Measurements from ENCODE around the gene TM9SF1. TPM values are rescaled to one million over a fixed set of nuclear protein-coding genes. Genes with fewer than 3 reads are reported as not detected.
A peak's percentile ranks its signal among the peaks of the same experiment; 100 is the strongest.

The TM9SF1 gene
- total RNA-seq, 2 experiments from 2014 or later: 12.9 to 13.0 TPM

- Histone ChIP-seq H3K4me1 (ENCODE audit: insufficient read depth, low read length) (peaks cover 29% of the 10 kb centered on the region), H3K27me3 (ENCODE audit: control insufficient read depth in 1 of 2, insufficient read depth in 2 of 2, low read length in 2 of 2) (no peaks in the 10 kb centered on the region), H3K9me3 (ENCODE audit: control insufficient read depth in 1 of 2, insufficient read depth in 1 of 2, low read length in 2 of 2) (no peaks in the 10 kb centered on the region), H3K36me3 (ENCODE audit: insufficient read depth, low read length) (peaks cover 42% of the 10 kb centered on the region), H3K27ac (ENCODE audit: low read depth in 1 of 2, low read length in 2 of 2) (peak overlapping the region; percentile 81 to 95), H3K4me3 (ENCODE audit: low read length) (peak overlapping the region; percentile 98)
- Mint-ChIP-seq H3K27me3 (no peaks in the 10 kb centered on the region), H3K9me3 (no peaks in the 10 kb centered on the region), H3K36me3 (ENCODE audit: low read depth) (peaks cover 72% of the 10 kb centered on the region), H3K27ac (peak overlapping the region; percentile 93), H3K4me1 (ENCODE audit: low read depth) (peaks cover 66% of the 10 kb centered on the region), H3K4me3 (peak overlapping the region; percentile 96)
- ChIA-PET POLR2A (interaction anchor here (0.8 to 2.6 kb wide), 5 partner anchors 11 to 96 kb away, joined by 4 to 40 read pairs (median 5); partner anchors contain the start of genes CHMP4A, MDP1, PSME1 and TINF2), CTCF (interaction anchor here (0.7 to 1.5 kb wide), 3 partner anchors 11 to 123 kb away, joined by 3 to 6 read pairs (median 3); partner anchors contain the start of gene TINF2)
- no peak for TF ChIP-seq CTCF (IDR thresholded peaks at IDR 0.05)
- intact Hi-C loops (cut with DNase I, micrococcal nuclease): loop anchor here (1.0 to 5.0 kb wide), 10 partner anchors 11 to 211 kb away; partner anchors contain the start of genes PSME2 (in 2 of the 2), RABGGTA (in 2 of the 2), RNF31 (in 2 of the 2) and TINF2 (in 2 of the 2)
- DNase-seq: peak in 6 of 14 experiments; percentile 10 to 56 (median 38)
- ATAC-seq (ENCODE audit: poor library complexity): peak; percentile 25
These were observed 36.3 kb upstream of the TM9SF1 start for GRCh38 chr14:24231263-24232120.

- H3K36me3 Mint-ChIP-seq (ENCODE audit: low read depth): peaks cover 55% of the 10 kb centered on the region
- H3K4me1 Mint-ChIP-seq (ENCODE audit: low read depth): peaks cover 50% of the 10 kb centered on the region
- ChIA-PET CTCF (interaction anchor here (0.7 to 1.4 kb wide), 3 partner anchors 13 to 79 kb away, joined by 3 to 7 read pairs (median 3); partner anchors contain the start of genes CIDEB and MDP1), POLR2A (interaction anchor here (0.8 kb wide), 1 partner anchor 13 kb away, joined by 4 read pairs; the partner anchor contains the start of gene TINF2)
- TF ChIP-seq CTCF (IDR thresholded peaks at IDR 0.05): no peak
- Histone ChIP-seq H3K27me3 (ENCODE audit: control insufficient read depth in 1 of 2, insufficient read depth in 2 of 2, low read length in 2 of 2) (no peaks in the 10 kb centered on the region), H3K36me3 (ENCODE audit: insufficient read depth, low read length) (peaks cover 18% of the 10 kb centered on the region), H3K4me3 (ENCODE audit: low read length) (no peak overlapping the region), H3K4me1 (ENCODE audit: insufficient read depth, low read length) (peaks cover 27% of the 10 kb centered on the region), H3K9me3 (ENCODE audit: control insufficient read depth in 1 of 2, insufficient read depth in 1 of 2, low read length in 2 of 2) (no peaks in the 10 kb centered on the region), H3K27ac (ENCODE audit: low read depth in 1 of 2, low read length in 2 of 2) (no peak overlapping the region)
- H3K4me3 Mint-ChIP-seq: no peak overlapping the region
- H3K27me3 Mint-ChIP-seq: no peaks in the 10 kb centered on the region
- H3K27ac Mint-ChIP-seq: peak overlapping the region; percentile 64
- no peaks in the 10 kb centered on the region for H3K9me3 Mint-ChIP-seq
- intact Hi-C loops (cut with DNase I, micrococcal nuclease): no loop called here
- DNase-seq (no peak), ATAC-seq (ENCODE audit: poor library complexity) (no peak)
These were observed 33.7 kb upstream of the TM9SF1 start for GRCh38 chr14:24228902-24229301.

- Mint-ChIP-seq H3K36me3 (ENCODE audit: low read depth) (peaks cover 35% of the 10 kb centered on the region), H3K4me1 (ENCODE audit: low read depth) (peaks cover 27% of the 10 kb centered on the region), H3K9me3 (no peaks in the 10 kb centered on the region), H3K27ac (no peak overlapping the region), H3K27me3 (no peaks in the 10 kb centered on the region), H3K4me3 (no peak overlapping the region)
- DNase-seq (no peak), ATAC-seq (ENCODE audit: poor library complexity) (no peak)
- ChIA-PET POLR2A (no interaction called here), CTCF (interaction anchor here (1.2 kb wide), 1 partner anchor 10 kb away, joined by 3 read pairs; the partner anchor contains the start of gene MDP1)
- Histone ChIP-seq H3K9me3 (ENCODE audit: control insufficient read depth in 1 of 2, insufficient read depth in 1 of 2, low read length in 2 of 2) (no peaks in the 10 kb centered on the region), H3K27ac (ENCODE audit: low read depth in 1 of 2, low read length in 2 of 2) (no peak overlapping the region), H3K36me3 (ENCODE audit: insufficient read depth, low read length) (peaks cover 17% of the 10 kb centered on the region), H3K4me1 (ENCODE audit: insufficient read depth, low read length) (peaks cover 9% of the 10 kb centered on the region), H3K27me3 (ENCODE audit: control insufficient read depth in 1 of 2, insufficient read depth in 2 of 2, low read length in 2 of 2) (no peaks in the 10 kb centered on the region), H3K4me3 (ENCODE audit: low read length) (no peak overlapping the region)
- intact Hi-C loops (cut with DNase I, micrococcal nuclease): no loop called here
- TF ChIP-seq CTCF (IDR thresholded peaks at IDR 0.05): no peak
These were observed 31.2 kb upstream of the TM9SF1 start for GRCh38 chr14:24226473-24226872.
